ENCODE results near the gene INSRR.

DNA sequence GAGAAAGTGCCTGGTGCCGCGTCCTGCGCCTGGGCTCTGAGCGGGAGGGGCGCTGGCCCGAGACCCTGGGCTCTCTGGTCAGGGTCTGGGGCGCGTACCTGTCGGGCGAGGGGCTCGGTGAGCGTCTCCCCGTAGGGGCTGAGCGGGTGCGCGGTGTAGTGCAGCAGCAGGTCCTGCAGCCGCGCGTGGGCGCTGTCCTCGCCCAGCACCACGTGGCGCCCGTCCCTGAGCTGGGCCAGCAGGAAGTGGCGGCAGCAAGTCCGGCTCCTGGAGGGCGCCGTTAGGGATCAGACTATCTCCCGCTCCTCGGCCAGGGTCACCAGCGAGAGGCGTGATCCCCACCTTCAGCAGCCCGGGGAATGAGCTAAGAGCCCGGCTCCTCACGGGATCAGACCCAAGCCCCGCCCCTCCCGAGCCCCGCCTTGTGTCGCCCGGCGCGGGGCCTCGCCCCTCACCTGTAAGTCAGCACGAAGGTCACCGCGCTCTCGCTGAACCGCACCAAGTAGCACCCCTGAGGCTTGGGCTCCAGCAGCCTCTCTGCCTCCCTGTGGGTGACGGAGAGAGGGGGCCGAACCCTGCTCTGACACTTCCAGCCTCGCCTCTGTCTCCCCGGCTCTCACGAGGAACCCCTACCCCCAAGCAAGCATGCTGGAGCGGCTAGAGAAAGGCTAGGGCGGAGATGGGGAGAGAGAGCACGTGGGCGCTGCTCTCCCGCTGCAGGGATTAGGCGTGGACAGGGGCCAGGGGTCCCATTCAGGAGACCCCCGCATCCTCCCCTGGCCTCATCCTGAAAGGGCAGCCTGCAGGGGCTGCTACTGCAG is 45.0 kb downstream of the INSRR start:
- TF ChIP-seq EZH2phosphoT487 (IDR thresholded peaks at IDR 0.05; ENCODE audit: borderline replicate concordance, low read length) (no peak), EZH2 (IDR thresholded peaks at IDR 0.05; ENCODE audit: low read length, unreplicated experiment) (no peak)
- TF ChIP-seq, protein P1, sequence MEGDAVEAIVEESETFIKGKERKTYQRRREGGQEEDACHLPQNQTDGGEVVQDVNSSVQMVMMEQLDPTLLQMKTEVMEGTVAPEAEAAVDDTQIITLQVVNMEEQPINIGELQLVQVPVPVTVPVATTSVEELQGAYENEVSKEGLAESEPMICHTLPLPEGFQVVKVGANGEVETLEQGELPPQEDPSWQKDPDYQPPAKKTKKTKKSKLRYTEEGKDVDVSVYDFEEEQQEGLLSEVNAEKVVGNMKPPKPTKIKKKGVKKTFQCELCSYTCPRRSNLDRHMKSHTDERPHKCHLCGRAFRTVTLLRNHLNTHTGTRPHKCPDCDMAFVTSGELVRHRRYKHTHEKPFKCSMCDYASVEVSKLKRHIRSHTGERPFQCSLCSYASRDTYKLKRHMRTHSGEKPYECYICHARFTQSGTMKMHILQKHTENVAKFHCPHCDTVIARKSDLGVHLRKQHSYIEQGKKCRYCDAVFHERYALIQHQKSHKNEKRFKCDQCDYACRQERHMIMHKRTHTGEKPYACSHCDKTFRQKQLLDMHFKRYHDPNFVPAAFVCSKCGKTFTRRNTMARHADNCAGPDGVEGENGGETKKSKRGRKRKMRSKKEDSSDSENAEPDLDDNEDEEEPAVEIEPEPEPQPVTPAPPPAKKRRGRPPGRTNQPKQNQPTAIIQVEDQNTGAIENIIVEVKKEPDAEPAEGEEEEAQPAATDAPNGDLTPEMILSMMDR (conservative IDR thresholded peaks at IDR 0.05; ENCODE audit: low read depth, low read length): peak; percentile 68

Measured in PC-3 (cell line).